Left lung (tissue), 10 donors: ENCODE results near the gene DTNBP1. TPM values are rescaled to one million over a fixed set of nuclear protein-coding genes. Genes with fewer than 3 reads are reported as not detected.
"Not testable (repeated sequence)": the region's sequence is repeated elsewhere in the genome, so short reads cannot be mapped to it uniquely, and the experiment has no call there.

ENCODE experiments used
- ATAC-seq: fragments of 200-7000 bp; cut with Tn5 transposase; one replicate; pipeline ENCODE4 v1.9.1; 2020; ENCODE audit warnings: moderate library complexity
- DNase-seq, 4 donors: peaks; one replicate each; pipeline ENCODE4 v3.0.0-alpha.2; 2013 to 2020
- H3K27ac ChIP-seq, 2 donors: fragments of 200-600 bp; sonication (generic) in 1 of 2; one replicate each; pipeline versions ENCODE4 v1.5.0 to v1.8.0; 2020 to 2021
- H3K27me3 ChIP-seq, 2 donors: fragments of 200-600 bp; sonication (generic) in 1 of 2; one replicate each; pipeline versions ENCODE4 v1.5.0 to v1.8.0; 2020 to 2021
- H3K36me3 ChIP-seq, 2 donors: fragments of 200-600 bp; sonication (generic) in 1 of 2; one replicate each; pipeline versions ENCODE4 v1.5.0 to v1.8.0; 2020 to 2021
- H3K4me1 ChIP-seq, 2 donors: fragments of 200-600 bp; one replicate each; pipeline ENCODE4 v1.8.0; 2021
- H3K4me3 ChIP-seq, 2 donors: fragments of 200-600 bp; sonication (generic) in 1 of 2; one replicate each; pipeline versions ENCODE4 v1.5.0 to v1.8.0; 2020 to 2021; ENCODE audit warnings: mild to moderate bottlenecking in 1 of 2
- H3K9me3 ChIP-seq, 2 donors: fragments of 200-600 bp; sonication (generic) in 1 of 2; one replicate each; pipeline versions ENCODE4 v1.5.0 to v1.8.0; 2020 to 2021
- intact Hi-C, 2 donors: fragments of 100-400 bp; cut with DNase I; formaldehyde crosslinking; loops; one replicate each; pipeline versions ENCODE4 v1.11.2 to v1.14.2; 2022
- polyA plus RNA-seq, 6 donors: library from polyadenylated mRNA; unstranded; fragments of 120-200 nt; gene quantifications; one replicate each; pipeline ENCODE4 v1.2.1, GENCODE V29; 2013; ENCODE audit not compliant: insufficient read length in 6 of 6
- total RNA-seq, 2 donors: library from RNA; stranded (reverse); fragmentation: NEBNext Ultra II Directional; extraction: Animal tissue kit (Norgen Biotek cat#: 25700); gene quantifications; one replicate each; pipeline ENCODE4 v1.2.1, GENCODE V29; 2021
- TF ChIP-seq, protein P1 (sequence below), 2 donors: fragments of 200-600 bp; sonication (generic) in 1 of 2; IDR thresholded peaks; one replicate each; pipeline versions ENCODE4 v1.5.0 to v1.8.0; 2021; ENCODE audit warnings: antibody characterized with exemption in 2 of 2
- donor health status: DM: no; HTN: yes; CAD: no.
- donor health status: DM: no; HTN: no; CAD: no.

Gene DTNBP1
- total and polyA plus RNA-seq, 8 donors = 15.3 to 18.5 (median 16.2) TPM

GRCh38 chr6:15653581-15653980 is 9.2 kb downstream of the DTNBP1 start:
- Histone ChIP-seq H3K4me3 (no peak overlapping the region), H3K27me3 (no peaks in the 10 kb centered on the region), H3K27ac (no peak overlapping the region), H3K9me3 (no peaks in the 10 kb centered on the region), H3K36me3 (peaks cover 0 to 9% of the 10 kb centered on the region in 2 donors), H3K4me1 (peaks cover 0 to 6% of the 10 kb centered on the region in 2 donors)
- intact Hi-C loops = no loop called here
- ATAC-seq (no peak), DNase-seq (no peak)
- TF ChIP-seq, protein P1, sequence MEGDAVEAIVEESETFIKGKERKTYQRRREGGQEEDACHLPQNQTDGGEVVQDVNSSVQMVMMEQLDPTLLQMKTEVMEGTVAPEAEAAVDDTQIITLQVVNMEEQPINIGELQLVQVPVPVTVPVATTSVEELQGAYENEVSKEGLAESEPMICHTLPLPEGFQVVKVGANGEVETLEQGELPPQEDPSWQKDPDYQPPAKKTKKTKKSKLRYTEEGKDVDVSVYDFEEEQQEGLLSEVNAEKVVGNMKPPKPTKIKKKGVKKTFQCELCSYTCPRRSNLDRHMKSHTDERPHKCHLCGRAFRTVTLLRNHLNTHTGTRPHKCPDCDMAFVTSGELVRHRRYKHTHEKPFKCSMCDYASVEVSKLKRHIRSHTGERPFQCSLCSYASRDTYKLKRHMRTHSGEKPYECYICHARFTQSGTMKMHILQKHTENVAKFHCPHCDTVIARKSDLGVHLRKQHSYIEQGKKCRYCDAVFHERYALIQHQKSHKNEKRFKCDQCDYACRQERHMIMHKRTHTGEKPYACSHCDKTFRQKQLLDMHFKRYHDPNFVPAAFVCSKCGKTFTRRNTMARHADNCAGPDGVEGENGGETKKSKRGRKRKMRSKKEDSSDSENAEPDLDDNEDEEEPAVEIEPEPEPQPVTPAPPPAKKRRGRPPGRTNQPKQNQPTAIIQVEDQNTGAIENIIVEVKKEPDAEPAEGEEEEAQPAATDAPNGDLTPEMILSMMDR (IDR thresholded peaks at IDR 0.05) = no peak

- H3K27ac ChIP-seq, H3K4me3 ChIP-seq, H3K27me3 ChIP-seq, H3K9me3 ChIP-seq, DNase-seq, H3K4me1 ChIP-seq, ATAC-seq, H3K36me3 ChIP-seq, intact Hi-C loops: not testable (repeated sequence)
Observed at GRCh38 chr6:15650004-15650559, 12.7 kb downstream of the DTNBP1 start.

- Histone ChIP-seq H3K4me1 (no peaks in the 10 kb centered on the region), H3K36me3 (peaks cover 0 to 2% of the 10 kb centered on the region in 2 donors), H3K4me3 (no peak overlapping the region), H3K27me3 (no peaks in the 10 kb centered on the region), H3K27ac (no peak overlapping the region), H3K9me3 (peaks cover 0 to 15% of the 10 kb centered on the region in 2 donors)
- TF ChIP-seq, protein P1 (IDR thresholded peaks at IDR 0.05) = no peak
- ATAC-seq = no peak
- intact Hi-C loops = no loop called here
- DNase-seq = no peak
Observed at GRCh38 chr6:15644904-15645303, 17.9 kb downstream of the DTNBP1 start.

DNA sequence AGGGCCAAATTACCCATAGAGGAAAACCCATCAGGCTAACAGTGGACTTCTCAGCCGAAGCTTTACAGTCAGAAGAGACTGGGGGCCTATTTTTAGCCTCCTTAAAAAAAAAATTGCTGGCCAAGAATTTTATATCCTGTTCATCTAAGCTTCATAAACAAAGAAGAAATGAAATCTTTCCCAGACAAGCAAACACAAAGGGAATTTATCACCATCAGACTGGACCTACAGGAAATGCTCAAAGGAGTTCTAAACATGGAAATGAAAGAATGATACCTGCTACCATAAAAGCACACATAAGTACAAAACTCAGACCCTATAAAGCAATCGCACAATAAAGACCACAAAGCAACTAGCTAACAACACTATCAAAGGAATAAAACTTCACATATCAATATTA is 19.3 kb downstream of the DTNBP1 start:
- ATAC-seq = no peak
- TF ChIP-seq, protein P1 (IDR thresholded peaks at IDR 0.05) = no peak
- intact Hi-C loops = no loop called here

DNA sequence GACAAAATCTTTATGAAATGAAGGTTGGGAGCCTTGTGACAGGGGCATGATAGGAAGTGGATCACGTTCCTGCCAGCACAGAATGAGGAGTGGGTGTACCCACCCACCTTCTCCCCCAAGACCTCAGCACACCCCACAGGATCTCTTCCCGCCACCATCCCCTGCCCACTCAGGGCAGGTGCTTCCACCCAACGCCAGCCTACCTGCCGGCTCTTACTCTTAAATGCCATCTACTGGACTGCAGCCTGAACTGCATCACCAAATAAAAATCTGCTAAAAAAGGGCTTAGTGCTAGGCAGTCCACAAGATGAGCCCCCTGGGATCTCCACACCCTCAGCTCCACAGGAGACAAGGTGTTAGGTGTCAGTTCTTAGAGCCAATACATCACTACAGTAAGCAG is 20.6 kb downstream of the DTNBP1 start:
- H3K4me3 ChIP-seq = no peak overlapping the region
- TF ChIP-seq, protein P1 (IDR thresholded peaks at IDR 0.05) = no peak
- peaks cover 0 to 15% of the 10 kb centered on the region in 2 donors for H3K9me3 ChIP-seq
- no peaks in the 10 kb centered on the region for H3K27me3 ChIP-seq
- peaks cover 0 to 14% of the 10 kb centered on the region in 2 donors for H3K36me3 ChIP-seq
- intact Hi-C loops = no loop called here
- no peaks in the 10 kb centered on the region for H3K4me1 ChIP-seq
- DNase-seq (no peak), ATAC-seq (no peak)
- H3K27ac ChIP-seq = no peak overlapping the region

More for the DNA sequence above, 19.3 kb downstream of the DTNBP1 start:
- H3K9me3 ChIP-seq = peaks cover 0 to 15% of the 10 kb centered on the region in 2 donors
- H3K4me1 ChIP-seq = no peaks in the 10 kb centered on the region
- H3K36me3 ChIP-seq = peaks cover 0 to 6% of the 10 kb centered on the region in 2 donors
- no peaks in the 10 kb centered on the region for H3K27me3 ChIP-seq
- no peak overlapping the region for H3K27ac ChIP-seq
- DNase-seq = no peak
- H3K4me3 ChIP-seq = no peak overlapping the region

DNA sequence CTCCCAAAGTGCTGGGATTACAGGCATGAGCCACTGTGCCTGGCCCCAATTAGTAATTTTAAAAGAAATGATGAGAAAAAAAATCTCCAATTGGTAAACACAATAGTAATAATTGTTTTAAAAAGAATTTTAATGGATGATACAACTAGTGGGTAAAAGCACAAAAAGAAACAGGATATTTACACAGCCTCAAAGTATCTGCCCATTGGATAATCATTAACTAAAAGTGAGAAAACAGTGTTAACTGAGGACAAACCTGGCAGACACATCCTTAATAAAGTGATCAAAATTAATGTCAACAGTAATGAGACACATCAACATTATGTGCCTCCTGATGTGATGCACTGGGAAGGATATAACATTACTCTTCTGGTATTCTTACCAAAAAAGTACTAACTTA is 24.5 kb downstream of the DTNBP1 start:
- no peaks in the 10 kb centered on the region for H3K27me3 ChIP-seq
- TF ChIP-seq, protein P1 (IDR thresholded peaks at IDR 0.05) = no peak
- peaks cover 0 to 27% of the 10 kb centered on the region in 2 donors for H3K36me3 ChIP-seq
- H3K4me1 ChIP-seq = no peaks in the 10 kb centered on the region
- intact Hi-C loops = no loop called here
- no peak overlapping the region for H3K27ac ChIP-seq
- H3K4me3 ChIP-seq = no peak overlapping the region
- peaks cover 0 to 3% of the 10 kb centered on the region in 2 donors for H3K9me3 ChIP-seq
- ATAC-seq (no peak), DNase-seq (no peak)
